CD4-positive, CD25-positive, alpha-beta regulatory T cell (primary cell): ENCODE results near the gene BAIAP2. TPM values are rescaled to one million over a fixed set of nuclear protein-coding genes. Genes with fewer than 3 reads are reported as not detected.
A peak's percentile ranks its signal among the peaks of the same experiment; 100 is the strongest.
"Not testable (repeated sequence)": the region's sequence is repeated elsewhere in the genome, so short reads cannot be mapped to it uniquely, and the experiment has no call there.

Experiments used
- ATAC-seq, 2 donors: fragments of 150-1000 bp; cut with Tn5 transposase; one replicate each; pipeline ENCODE4 v1.10.0; 2021; ENCODE audit warnings: low read depth in 2 of 2, moderate number of reproducible peaks in 2 of 2, moderate library complexity in 1 of 2
- DNase-seq, 3 donors: peaks; one replicate each; pipeline versions ENCODE4 v3.0.0 to v3.0.0-alpha.2; 2012 to 2022; ENCODE audit warnings: mixed read lengths in 1 of 3
- H3K27ac ChIP-seq: one replicate; pipeline ENCODE4 v1.7.0; 2013; ENCODE audit warnings: mild to moderate bottlenecking, low read length; ENCODE audit not compliant: insufficient read depth, poor library complexity, severe bottlenecking
- H3K27me3 ChIP-seq: one replicate; pipeline ENCODE4 v1.7.0; 2013; ENCODE audit warnings: low read length; ENCODE audit not compliant: control insufficient read depth, insufficient read depth
- H3K36me3 ChIP-seq: one replicate; pipeline ENCODE4 v1.7.0; 2013; ENCODE audit warnings: mild to moderate bottlenecking, low read length, moderate library complexity; ENCODE audit not compliant: control insufficient read depth, insufficient read depth
- H3K4me1 ChIP-seq: 2 replicates; pipeline ENCODE4 v1.7.0; 2013; ENCODE audit warnings: mild to moderate bottlenecking, low read length; ENCODE audit not compliant: insufficient read depth, control insufficient read depth, poor library complexity, severe bottlenecking
- H3K4me3 ChIP-seq: one replicate; pipeline ENCODE4 v1.7.0; 2013; ENCODE audit warnings: low read depth, mild to moderate bottlenecking, low read length, moderate library complexity
- H3K9me3 ChIP-seq, 2 experiments: 1 replicate in 1 of 2; 2 replicates in 1 of 2; pipeline ENCODE4 v1.7.0; 2013; ENCODE audit warnings: low read length in 2 of 2, mild to moderate bottlenecking in 1 of 2, moderate library complexity in 1 of 2; ENCODE audit not compliant: control insufficient read depth in 2 of 2
- H3K27ac Mint-ChIP-seq, 3 donors: one replicate each; pipeline ENCODE4 v1.8.0; 2020 to 2022; ENCODE audit warnings: mild to moderate bottlenecking in 3 of 3, mixed read lengths in 3 of 3, moderate library complexity in 2 of 3
- H3K27me3 Mint-ChIP-seq: one replicate; pipeline ENCODE4 v1.8.0; 2022; ENCODE audit warnings: mild to moderate bottlenecking, mixed read lengths
- H3K36me3 Mint-ChIP-seq: one replicate; pipeline ENCODE4 v1.8.0; 2020; ENCODE audit warnings: mixed read lengths
- H3K4me1 Mint-ChIP-seq, 4 donors: one replicate each; pipeline ENCODE4 v1.8.0; 2020 to 2022; ENCODE audit warnings: mixed read lengths in 4 of 4, mild to moderate bottlenecking in 1 of 4
- H3K4me3 Mint-ChIP-seq, 4 donors: one replicate each; pipeline ENCODE4 v1.8.0; 2020 to 2022; ENCODE audit warnings: mild to moderate bottlenecking in 4 of 4, mixed read lengths in 4 of 4, moderate library complexity in 3 of 4
- H3K9me3 Mint-ChIP-seq, 7 donors: one replicate each; pipeline ENCODE4 v1.8.0; 2020 to 2022; ENCODE audit warnings: mixed read lengths in 7 of 7, mild to moderate bottlenecking in 3 of 7, moderate library complexity in 2 of 7
- polyA plus RNA-seq, 4 donors: library from polyadenylated mRNA; unstranded; fragments of 300-500 nt; fragmentation: Illumina TruSeq; gene quantifications; one replicate each; pipeline ENCODE4 v1.2.3, GENCODE V29; 2021
- total RNA-seq: library from RNA; stranded (reverse); gene quantifications from one replicate; pipeline ENCODE4 v1.2.3, GENCODE V29; 2022

The BAIAP2 gene
- total and polyA plus RNA-seq, 5 donors from 2014 or later: 1.5 to 6.8 (median 1.7) TPM

- no peaks in the 10 kb centered on the region for H3K9me3 Mint-ChIP-seq
- Histone ChIP-seq H3K4me1 (no peaks in the 10 kb centered on the region), H3K27ac (no peak overlapping the region), H3K4me3 (no peak overlapping the region), H3K27me3 (no peaks in the 10 kb centered on the region), H3K9me3 (no peaks in the 10 kb centered on the region), H3K36me3 (no peaks in the 10 kb centered on the region)
- DNase-seq (no peak), ATAC-seq (no peak)
- H3K27me3 Mint-ChIP-seq: peaks cover 12% of the 10 kb centered on the region
- H3K36me3 Mint-ChIP-seq: no peaks in the 10 kb centered on the region
- no peak overlapping the region for H3K27ac Mint-ChIP-seq
- H3K4me1 Mint-ChIP-seq: no peaks in the 10 kb centered on the region
- H3K4me3 Mint-ChIP-seq: no peak overlapping the region
Observed at GRCh38 chr17:81144423-81144781, 109.5 kb downstream of the BAIAP2 start.

GRCh38 chr17:81146208-81146607 is 111.3 kb downstream of the BAIAP2 start:
- not testable (repeated sequence) for DNase-seq, H3K36me3 ChIP-seq, ATAC-seq, H3K27ac Mint-ChIP-seq, H3K4me3 ChIP-seq, H3K4me3 Mint-ChIP-seq, H3K9me3 ChIP-seq, H3K27me3 ChIP-seq, H3K9me3 Mint-ChIP-seq, H3K4me1 Mint-ChIP-seq, H3K4me1 ChIP-seq, H3K36me3 Mint-ChIP-seq, H3K27ac ChIP-seq
- peaks cover 17% of the 10 kb centered on the region for H3K27me3 Mint-ChIP-seq

GRCh38 chr17:81147701-81148100 is 112.8 kb downstream of the BAIAP2 start:
- Histone ChIP-seq H3K36me3 (no peaks in the 10 kb centered on the region), H3K4me3 (no peak overlapping the region), H3K27ac (no peak overlapping the region), H3K4me1 (no peaks in the 10 kb centered on the region), H3K9me3 (no peaks in the 10 kb centered on the region), H3K27me3 (no peaks in the 10 kb centered on the region)
- ATAC-seq (no peak), DNase-seq (no peak)
- Mint-ChIP-seq H3K9me3 (no peaks in the 10 kb centered on the region), H3K4me1 (no peaks in the 10 kb centered on the region), H3K36me3 (no peaks in the 10 kb centered on the region), H3K27ac (no peak overlapping the region), H3K27me3 (peaks cover 11% of the 10 kb centered on the region), H3K4me3 (no peak overlapping the region)

- ATAC-seq (no peak), DNase-seq (no peak)
- Mint-ChIP-seq H3K36me3 (no peaks in the 10 kb centered on the region), H3K27ac (no peak overlapping the region), H3K9me3 (no peaks in the 10 kb centered on the region), H3K4me3 (no peak overlapping the region), H3K27me3 (peaks cover 11% of the 10 kb centered on the region), H3K4me1 (no peaks in the 10 kb centered on the region)
- Histone ChIP-seq H3K9me3 (no peaks in the 10 kb centered on the region), H3K36me3 (no peaks in the 10 kb centered on the region), H3K4me3 (no peak overlapping the region), H3K27ac (no peak overlapping the region), H3K27me3 (no peaks in the 10 kb centered on the region), H3K4me1 (no peaks in the 10 kb centered on the region)
Observed at GRCh38 chr17:81148571-81148970, 113.6 kb downstream of the BAIAP2 start.

- H3K27me3 ChIP-seq: no peaks in the 10 kb centered on the region
- no peak for DNase-seq
- no peak overlapping the region for H3K27ac ChIP-seq
Observed at GRCh38 chr17:81148986-81149533, 114.1 kb downstream of the BAIAP2 start.

DNA sequence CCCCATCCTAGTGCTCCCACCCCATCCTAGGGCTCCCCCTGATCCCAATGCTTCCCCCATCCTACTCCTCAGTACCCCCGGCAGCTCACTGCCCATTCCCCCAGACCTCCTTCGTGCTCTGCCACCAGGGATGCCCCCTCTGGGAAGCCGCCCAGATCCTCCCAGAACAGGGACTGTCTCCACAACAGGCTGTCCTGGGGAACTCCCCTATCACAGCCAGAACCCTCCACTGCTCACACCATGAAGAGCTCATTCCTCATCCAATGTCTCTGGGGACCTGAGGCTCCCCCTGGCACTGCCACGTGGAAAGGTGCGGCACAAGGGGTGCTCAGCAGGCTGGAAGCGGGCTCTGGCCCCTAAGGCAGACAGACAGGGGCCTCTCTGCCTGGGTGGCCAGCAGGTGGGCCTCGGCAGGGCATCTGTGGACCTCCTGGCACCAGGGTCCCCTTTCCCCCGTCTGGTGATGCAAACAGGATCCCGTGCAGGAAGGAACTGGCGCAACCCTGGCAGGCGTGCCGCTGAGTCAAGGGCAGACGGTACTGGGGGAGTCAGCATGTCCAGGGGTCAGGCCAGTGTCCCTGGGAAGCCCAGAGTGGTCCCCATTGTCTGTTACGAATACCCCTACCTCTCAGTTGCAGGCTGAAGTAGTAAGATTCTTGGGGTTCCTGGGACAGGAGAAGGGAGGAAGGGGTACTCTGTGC is 115.6 kb downstream of the BAIAP2 start:
- H3K4me3 ChIP-seq: no peak overlapping the region
- H3K9me3 Mint-ChIP-seq: no peaks in the 10 kb centered on the region

More at GRCh38 chr17:81148986-81149533, 114.1 kb downstream of the BAIAP2 start:
- Histone ChIP-seq H3K4me1 (no peaks in the 10 kb centered on the region), H3K4me3 (no peak overlapping the region), H3K36me3 (no peaks in the 10 kb centered on the region), H3K9me3 (no peaks in the 10 kb centered on the region)
- Mint-ChIP-seq H3K36me3 (no peaks in the 10 kb centered on the region), H3K27me3 (peaks cover 11% of the 10 kb centered on the region), H3K4me3 (no peak overlapping the region), H3K9me3 (no peaks in the 10 kb centered on the region), H3K27ac (no peak overlapping the region), H3K4me1 (no peaks in the 10 kb centered on the region)
- ATAC-seq: peak in 1 of 2 donors; percentile 28

DNA sequence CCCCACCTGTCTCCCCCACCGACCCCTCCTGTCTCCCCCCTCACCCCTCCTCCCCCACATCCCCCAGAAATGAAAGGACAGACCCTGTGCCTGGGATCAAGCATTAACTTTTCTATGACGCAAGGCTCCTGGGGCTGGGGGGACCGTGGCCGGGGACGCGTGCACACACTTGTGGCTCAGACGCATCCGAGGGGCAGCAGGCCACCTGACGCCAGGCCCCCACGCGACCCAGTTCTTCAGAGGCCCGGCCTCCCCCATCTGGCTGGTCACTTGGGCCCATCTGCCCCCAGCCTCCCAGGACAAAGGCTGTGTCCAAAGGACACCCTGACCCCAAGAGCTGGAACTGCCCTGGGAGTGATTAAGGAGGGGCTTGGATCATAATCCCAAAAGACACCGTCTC is 116.3 kb downstream of the BAIAP2 start:
- H3K36me3 ChIP-seq: no peaks in the 10 kb centered on the region
- H3K36me3 Mint-ChIP-seq: no peaks in the 10 kb centered on the region
- no peak overlapping the region for H3K27ac Mint-ChIP-seq
- no peak overlapping the region for H3K4me3 ChIP-seq
- H3K4me1 ChIP-seq: no peaks in the 10 kb centered on the region
- no peaks in the 10 kb centered on the region for H3K9me3 Mint-ChIP-seq
- no peak overlapping the region for H3K4me3 Mint-ChIP-seq
- H3K27me3 Mint-ChIP-seq: peaks cover 11% of the 10 kb centered on the region
- no peaks in the 10 kb centered on the region for H3K9me3 ChIP-seq
- no peaks in the 10 kb centered on the region for H3K27me3 ChIP-seq
- ATAC-seq (no peak), DNase-seq (no peak)
- no peak overlapping the region for H3K27ac ChIP-seq
- H3K4me1 Mint-ChIP-seq: no peaks in the 10 kb centered on the region

More for the DNA sequence above, 115.6 kb downstream of the BAIAP2 start:
- no peak for DNase-seq
- H3K27ac Mint-ChIP-seq: no peak overlapping the region
- peaks cover 11% of the 10 kb centered on the region for H3K27me3 Mint-ChIP-seq
- H3K4me1 Mint-ChIP-seq: no peaks in the 10 kb centered on the region
- H3K4me3 Mint-ChIP-seq: no peak overlapping the region
- Histone ChIP-seq H3K4me1 (no peaks in the 10 kb centered on the region), H3K27me3 (no peaks in the 10 kb centered on the region), H3K36me3 (no peaks in the 10 kb centered on the region), H3K9me3 (no peaks in the 10 kb centered on the region), H3K27ac (no peak overlapping the region)
- no peak for ATAC-seq
- no peaks in the 10 kb centered on the region for H3K36me3 Mint-ChIP-seq

- no peaks in the 10 kb centered on the region for H3K27me3 ChIP-seq
- H3K9me3 ChIP-seq: no peaks in the 10 kb centered on the region
- H3K27me3 Mint-ChIP-seq: peaks cover 11% of the 10 kb centered on the region
- no peaks in the 10 kb centered on the region for H3K9me3 Mint-ChIP-seq
- ATAC-seq (no peak), DNase-seq (no peak)
- H3K4me1 ChIP-seq: no peaks in the 10 kb centered on the region
- H3K36me3 ChIP-seq: no peaks in the 10 kb centered on the region
- peak overlapping the region in 1 of 3 donors; percentile 9 for H3K27ac Mint-ChIP-seq
- no peak overlapping the region for H3K27ac ChIP-seq
- no peak overlapping the region for H3K4me3 Mint-ChIP-seq
- no peaks in the 10 kb centered on the region for H3K4me1 Mint-ChIP-seq
- no peak overlapping the region for H3K4me3 ChIP-seq
- no peaks in the 10 kb centered on the region for H3K36me3 Mint-ChIP-seq
Observed at GRCh38 chr17:81152288-81152828, 117.4 kb downstream of the BAIAP2 start.
